H9 (cell line): ENCODE measurements around the gene TIMM17A. TPM values are rescaled to one million over a fixed set of nuclear protein-coding genes. Genes with fewer than 3 reads are reported as not detected.

ENCODE experiments used
- DNase-seq: peaks from one replicate; pipeline ENCODE4 v3.0.0-alpha.2; 2017
- H2AFZ ChIP-seq: one replicate; pipeline ENCODE4 v1.6.1; 2013; ENCODE audit warnings: mild to moderate bottlenecking, low read length, control low read depth, moderate library complexity
- H2AK5ac ChIP-seq: 2 replicates; pipeline ENCODE4 v1.6.1; 2013; ENCODE audit warnings: low read length, control low read depth, mixed read lengths; ENCODE audit not compliant: insufficient read length
- H2BK120ac ChIP-seq: one replicate; pipeline ENCODE4 v1.6.1; 2013; ENCODE audit warnings: low read depth, mild to moderate bottlenecking, low read length, control low read depth, inconsistent platforms; ENCODE audit not compliant: poor library complexity, severe bottlenecking
- H2BK12ac ChIP-seq: 2 replicates; pipeline ENCODE4 v1.6.1; 2013; ENCODE audit warnings: low read length, control low read depth, mixed read lengths, low read depth; ENCODE audit not compliant: insufficient read length
- H2BK15ac ChIP-seq: 2 replicates; pipeline ENCODE4 v1.6.1; 2013; ENCODE audit warnings: low read depth, low read length, control low read depth
- H2BK20ac ChIP-seq: one replicate; pipeline ENCODE4 v1.6.1; 2013; ENCODE audit warnings: low read depth, mild to moderate bottlenecking, low read length, control low read depth, inconsistent platforms; ENCODE audit not compliant: poor library complexity, severe bottlenecking
- H2BK5ac ChIP-seq: 2 replicates; pipeline ENCODE4 v1.6.1; 2013; ENCODE audit warnings: low read length, control low read depth, mixed read lengths; ENCODE audit not compliant: insufficient read length
- H3K14ac ChIP-seq: 2 replicates; pipeline ENCODE4 v1.6.1; 2013; ENCODE audit warnings: low read length, control low read depth; ENCODE audit not compliant: insufficient read depth
- H3K18ac ChIP-seq: 2 replicates; pipeline ENCODE4 v1.6.1; 2013; ENCODE audit warnings: low read depth, mild to moderate bottlenecking, mixed read lengths, low read length, control low read depth; ENCODE audit not compliant: insufficient read length
- H3K23ac ChIP-seq: 2 replicates; pipeline ENCODE4 v1.6.1; 2013; ENCODE audit warnings: low read length, control low read depth, mixed read lengths, low read depth; ENCODE audit not compliant: insufficient read length
- H3K23me2 ChIP-seq: 2 replicates; pipeline ENCODE4 v1.6.1; 2013; ENCODE audit warnings: low read depth, mild to moderate bottlenecking, mixed read lengths, low read length, control low read depth; ENCODE audit not compliant: insufficient read length, poor library complexity, severe bottlenecking
- H3K27ac ChIP-seq: 2 replicates; pipeline ENCODE4 v1.5.1; 2013; ENCODE audit warnings: low read length, control low read depth, mixed read lengths, low read depth; ENCODE audit not compliant: insufficient read length
- H3K27me3 ChIP-seq: 2 replicates; pipeline ENCODE4 v1.6.1; 2013; ENCODE audit warnings: low read length, control low read depth, inconsistent platforms; ENCODE audit not compliant: insufficient read depth
- H3K4ac ChIP-seq: 2 replicates; pipeline ENCODE4 v1.6.1; 2013; ENCODE audit warnings: low read depth, mild to moderate bottlenecking, control low read depth, inconsistent platforms, low read length, moderate library complexity
- H3K4me1 ChIP-seq: 2 replicates; pipeline ENCODE4 v1.6.1; 2013; ENCODE audit warnings: low read length, control low read depth, inconsistent platforms; ENCODE audit not compliant: insufficient read depth
- H3K4me2 ChIP-seq: 2 replicates; pipeline ENCODE4 v1.6.1; 2013; ENCODE audit warnings: low read length, control low read depth, mixed read lengths; ENCODE audit not compliant: insufficient read length, insufficient read depth
- H3K56ac ChIP-seq: 2 replicates; pipeline ENCODE4 v1.6.1; 2013; ENCODE audit warnings: low read depth, mild to moderate bottlenecking, mixed read lengths, low read length, control low read depth; ENCODE audit not compliant: insufficient read length
- H3K79me1 ChIP-seq: 2 replicates; pipeline ENCODE4 v1.6.1; 2013; ENCODE audit warnings: low read depth, mild to moderate bottlenecking, moderate library complexity, low read length, control low read depth, inconsistent platforms; ENCODE audit not compliant: insufficient read depth, poor library complexity, severe bottlenecking
- H3K79me2 ChIP-seq: 2 replicates; pipeline ENCODE4 v1.6.1; 2013; ENCODE audit warnings: low read length, control low read depth, inconsistent platforms; ENCODE audit not compliant: insufficient read depth
- H3K9ac ChIP-seq: 2 replicates; pipeline ENCODE4 v1.6.1; 2013; ENCODE audit warnings: low read length, control low read depth, mixed read lengths; ENCODE audit not compliant: insufficient read length; ENCODE audit errors: extremely low read depth
- H3K9me3 ChIP-seq: one replicate; pipeline ENCODE4 v1.6.1; 2013; ENCODE audit warnings: low read depth, low read length, inconsistent platforms; ENCODE audit not compliant: control insufficient read depth
- H3T11ph ChIP-seq: one replicate; pipeline ENCODE4 v1.6.1; 2013; ENCODE audit warnings: mild to moderate bottlenecking, low read length, control low read depth, inconsistent platforms
- H4K20me1 ChIP-seq: one replicate; pipeline ENCODE4 v1.6.1; 2013; ENCODE audit not compliant: control insufficient read depth, insufficient read length, insufficient read depth
- H4K5ac ChIP-seq: 2 replicates; pipeline ENCODE4 v1.6.1; 2013; ENCODE audit warnings: low read depth, mild to moderate bottlenecking, mixed read lengths, low read length, control low read depth; ENCODE audit not compliant: insufficient read length
- H4K8ac ChIP-seq: replicated peaks from 2 replicates; pipeline ENCODE4 v1.6.1; 2013; ENCODE audit warnings: low read length, control low read depth, mixed read lengths, low read depth; ENCODE audit not compliant: insufficient read length
- H4K91ac ChIP-seq: 2 replicates; pipeline ENCODE4 v1.6.1; 2013; ENCODE audit warnings: low read depth, mild to moderate bottlenecking, moderate library complexity, mixed read lengths, low read length, control low read depth; ENCODE audit not compliant: insufficient read length
- H3K27ac Mint-ChIP-seq, 3 experiments: 2 replicates in 2 of 3; 3 replicates in 1 of 3; pipeline ENCODE4 v1.8.0; 2020 to 2021; ENCODE audit warnings: mixed read lengths in 3 of 3, mild to moderate bottlenecking in 1 of 3, moderate library complexity in 1 of 3
- H3K27me3 Mint-ChIP-seq: 2 replicates; pipeline ENCODE4 v1.8.0; 2021; ENCODE audit warnings: low read depth, mild to moderate bottlenecking, moderate library complexity, mixed read lengths
- H3K36me3 Mint-ChIP-seq, 3 experiments: 2 replicates in 2 of 3; 3 replicates in 1 of 3; pipeline ENCODE4 v1.8.0; 2020 to 2021; ENCODE audit warnings: low read depth in 3 of 3, mixed read lengths in 3 of 3; ENCODE audit not compliant: insufficient read depth in 1 of 3
- H3K4me1 Mint-ChIP-seq, 2 experiments: 2 replicates each; pipeline ENCODE4 v1.8.0; 2020; ENCODE audit warnings: mixed read lengths in 2 of 2
- H3K4me3 Mint-ChIP-seq, 2 experiments: 2 replicates in 1 of 2; 3 replicates in 1 of 2; pipeline ENCODE4 v1.8.0; 2020 to 2021; ENCODE audit warnings: mild to moderate bottlenecking in 2 of 2, mixed read lengths in 2 of 2, moderate library complexity in 1 of 2
- H3K9me3 Mint-ChIP-seq, 2 experiments: 2 replicates in 1 of 2; 3 replicates in 1 of 2; pipeline ENCODE4 v1.8.0; 2020; ENCODE audit warnings: mild to moderate bottlenecking in 2 of 2, mixed read lengths in 2 of 2, moderate library complexity in 1 of 2
- CTCF ChIP-seq: fragments of 200-600 bp; sonication (generic); conservative IDR thresholded peaks from 3 replicates; pipeline ENCODE4 v1.8.0; 2021; ENCODE audit warnings: antibody characterized with exemption, mild to moderate bottlenecking
- WGBS: extraction: QIAGEN DNeasy Blood & Tissue Kit; methylation state at CpG from one replicate; pipeline ENCODE4 v1.1.7; 2013; ENCODE audit warnings: missing lambda C conversion rate, low lambda C conversion rate, mixed read lengths; ENCODE audit not compliant: insufficient read length; ENCODE audit errors: extremely low coverage; 5-methylcytosine and 5-hydroxymethylcytosine counted together
- total RNA-seq: library from RNA; stranded (reverse); gene quantifications from 2 replicates; pipeline ENCODE4 v1.2.1, GENCODE V29; 2021

TIMM17A gene
- total RNA-seq, 1 experiment from 2014 or later, result 60.9 TPM

GRCh38 chr1:201921952-201922558 lies 33.2 kb upstream of the TIMM17A start:
- H3K9me3 ChIP-seq, result no peaks in the 10 kb centered on the region
- H3K79me2 ChIP-seq, result no peaks in the 10 kb centered on the region
- H2BK5ac ChIP-seq, result no peak overlapping the region
- DNase-seq, result no peak
- no peak overlapping the region for H2BK15ac ChIP-seq
- no peak overlapping the region for H3K18ac ChIP-seq
- no peaks in the 10 kb centered on the region; the same call in 1 of the 2 replicates for H3K27me3 Mint-ChIP-seq
- H2BK120ac ChIP-seq, result no peak overlapping the region
- H3K23ac ChIP-seq, result no peak overlapping the region
- no peak overlapping the region for H3K4me3 Mint-ChIP-seq
- no CpG with 5 or more reads among the region's 3 CpGs for WGBS
- H2BK20ac ChIP-seq, result no peak overlapping the region
- no peak overlapping the region for H3K27ac Mint-ChIP-seq
- no peak overlapping the region for H2AK5ac ChIP-seq
- no peak overlapping the region for H4K91ac ChIP-seq
- no peak overlapping the region for H4K8ac ChIP-seq
- no peak overlapping the region for H3K56ac ChIP-seq
- H3K9ac ChIP-seq, result no peak overlapping the region
- H3T11ph ChIP-seq, result no peak overlapping the region
- H3K14ac ChIP-seq, result no peak overlapping the region
- H3K79me1 ChIP-seq, result no peaks in the 10 kb centered on the region
- H4K5ac ChIP-seq, result no peak overlapping the region
- no peaks in the 10 kb centered on the region for H3K27me3 ChIP-seq
- H3K4me2 ChIP-seq, result no peak overlapping the region
- H2BK12ac ChIP-seq, result no peak overlapping the region
- no peak overlapping the region for H3K27ac ChIP-seq
- H3K4ac ChIP-seq, result no peak overlapping the region
- no peaks in the 10 kb centered on the region for H3K23me2 ChIP-seq
- H3K36me3 Mint-ChIP-seq, result no peaks in the 10 kb centered on the region
- H3K4me1 Mint-ChIP-seq, result peaks cover 0 to 3% of the 10 kb centered on the region in 2 experiments; a peak in 2 of 4 replicates
- H3K4me1 ChIP-seq, result no peaks in the 10 kb centered on the region
- H3K9me3 Mint-ChIP-seq, result no peaks in the 10 kb centered on the region
- no peak overlapping the region for H2AFZ ChIP-seq
- no peaks in the 10 kb centered on the region for H4K20me1 ChIP-seq
- no peak for TF ChIP-seq CTCF
